Pancreas (tissue), 10 donors: ENCODE data around the gene NEGR1. TPM values are rescaled to one million over a fixed set of nuclear protein-coding genes. Genes with fewer than 3 reads are reported as not detected.
A peak's percentile ranks its signal among the peaks of the same experiment; 100 is the strongest.

Experiments
- ATAC-seq, 4 donors: fragments of 200-7000 bp; cut with Tn5 transposase; one replicate each; pipeline versions ENCODE4 v1.8.0 to v1.9.1; 2020; ENCODE audit warnings: mild to moderate bottlenecking in 4 of 4, moderate library complexity in 4 of 4
- DNase-seq, 6 donors: peaks; one replicate each; pipeline ENCODE4 v3.0.0-alpha.2; 2020
- FAIRE-seq: peaks from 2 replicates; lab custom pipeline; 2012; peaks lifted over from hg19 to GRCh38; lab: Jason Lieb, UNC
- H3K27ac ChIP-seq, 4 donors: fragments of 200-600 bp; sonication (generic); 1 replicate in 3 of 4; 2 replicates in 1 of 4; pipeline versions ENCODE4 v1.5.0 to v1.8.0; 2020
- H3K27me3 ChIP-seq, 4 donors: fragments of 200-600 bp; one replicate each; pipeline ENCODE4 v1.8.0; 2021
- H3K36me3 ChIP-seq, 3 donors: fragments of 200-600 bp; sonication (generic) in 1 of 3; one replicate each; pipeline versions ENCODE4 v1.5.0 to v1.8.0; 2020 to 2021
- H3K4me1 ChIP-seq, 3 donors: fragments of 200-600 bp; one replicate each; pipeline ENCODE4 v1.8.0; 2021
- H3K4me3 ChIP-seq, 4 donors: fragments of 200-600 bp; sonication (generic) in 2 of 4; one replicate each; pipeline versions ENCODE4 v1.5.0 to v1.8.0; 2020 to 2021
- H3K9me3 ChIP-seq, 4 donors: fragments of 200-600 bp; one replicate each; pipeline ENCODE4 v1.8.0; 2021
- WGBS, 2 donors: extraction: QIAGEN DNeasy Blood & Tissue Kit; methylation state at CpG; one replicate each; pipeline ENCODE4 v1.1.7; 2013; 5-methylcytosine and 5-hydroxymethylcytosine counted together
- intact Hi-C, 3 donors: fragments of 100-400 bp; cut with DNase I; formaldehyde crosslinking; loops; one replicate each; pipeline versions ENCODE4 v1.11.1 to v1.14.2; 2022
- polyA plus RNA-seq, 2 donors: library from polyadenylated mRNA; stranded (reverse); fragments of 200-250 nt; gene quantifications; one replicate each; pipeline ENCODE4 v1.2.3, GENCODE V29; 2013
- total RNA-seq, 6 donors: library from RNA; stranded (reverse); fragmentation: NEBNext Ultra II Directional in 4 of 6; extraction: Animal tissue kit (Norgen Biotek cat#: 25700) in 4 of 6; gene quantifications; one replicate each; pipeline versions ENCODE4 v1.2.1 to v1.2.4, GENCODE V29; 2021 to 2023
- TF ChIP-seq, protein P1 (sequence below), 4 donors: fragments of 200-600 bp; sonication (generic) in 3 of 4; IDR thresholded peaks; one replicate each; pipeline versions ENCODE4 v1.5.0 to v1.8.0; 2021; ENCODE audit warnings: antibody characterized with exemption in 4 of 4
- donor health status: healthy with polysubstance abuse.
- donor health status: DM: no; HTN: no; CAD: no; lungs with moderate emphysema.
- donor health status: DM: no; HTN: no; CAD: no.
- donor health status: control.
- donor health status: control.
- donor health status: Bipolar disorder and iron deficiency.
- donor health status: DM: yes; HTN: yes; CAD: no.
- donor health status: DM: no; HTN: no; CAD: no.
- donor health status: DM: no; HTN: no; CAD: no.
- donor health status: DM: yes; HTN: yes; CAD: no.

NEGR1 gene
- total RNA-seq (1 to 10 TPM; 1.2 to 9.3 (median 4.2) TPM), polyA plus RNA-seq (1 to 10 TPM; 1.5 to 3.7 TPM)

DNA sequence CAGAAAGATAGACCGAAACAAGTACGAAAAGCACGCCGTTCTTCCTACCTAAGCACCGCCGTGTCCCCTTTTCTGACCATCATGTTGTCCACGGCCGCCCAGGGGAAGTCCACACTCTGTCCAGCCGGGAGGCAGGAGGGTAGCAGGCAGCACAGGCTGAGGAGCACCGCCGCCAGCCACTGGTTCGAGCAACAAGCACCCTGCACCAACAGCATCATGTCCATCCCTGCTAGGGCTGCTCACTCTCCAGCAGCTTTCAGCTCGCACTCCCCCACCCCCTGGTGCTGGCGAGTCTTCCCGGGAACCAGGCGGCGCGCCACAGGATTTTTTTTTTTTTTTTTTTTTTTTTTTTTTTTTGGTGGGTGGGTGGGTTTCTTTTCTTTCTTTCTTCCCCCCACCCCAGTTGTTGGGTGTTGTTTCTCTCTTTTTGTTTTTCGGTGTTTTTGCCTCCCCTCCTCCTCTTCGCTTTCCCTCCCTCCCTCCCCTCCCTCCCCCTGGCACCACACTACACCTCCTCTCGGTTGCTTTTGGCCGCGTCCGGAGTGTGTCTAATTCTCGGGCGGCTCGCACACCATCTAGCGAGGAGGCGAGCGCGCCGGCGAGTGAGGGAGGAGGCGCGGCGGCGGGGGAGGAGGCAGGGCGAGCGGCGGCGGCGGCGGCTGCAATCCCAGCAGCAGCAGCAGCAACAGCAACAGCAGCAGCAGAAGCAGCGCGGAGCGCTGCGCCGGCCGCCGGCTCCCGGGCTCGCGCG, at the start of gene NEGR1:
TSS of gene NEGR1 (minus strand) at position 269 of the 751 bp plus-strand sequence.
- DNase-seq (peak; percentile 71 to 86 (median 76)), ATAC-seq (peak; percentile 84 to 91 (median 86)), FAIRE-seq (no peak)
- Histone ChIP-seq H3K27ac (peak within 1 kb of the TSS; percentile 19 to 88 (median 74)), H3K27me3 (no peaks in the 10 kb centered on the region), H3K36me3 (no peaks in the 10 kb centered on the region), H3K4me3 (peak within 1 kb of the TSS; percentile 32 to 52 (median 42)), H3K4me1 (peaks cover 0 to 6% (median 0%) of the 10 kb centered on the region in 3 donors), H3K9me3 (no peaks in the 10 kb centered on the region)
- intact Hi-C loops, result no loop called here
- 0 to 1% methylated on average over 53 to 54 of the region's 54 CpGs for WGBS, 2 donors
- TF ChIP-seq, protein P1, sequence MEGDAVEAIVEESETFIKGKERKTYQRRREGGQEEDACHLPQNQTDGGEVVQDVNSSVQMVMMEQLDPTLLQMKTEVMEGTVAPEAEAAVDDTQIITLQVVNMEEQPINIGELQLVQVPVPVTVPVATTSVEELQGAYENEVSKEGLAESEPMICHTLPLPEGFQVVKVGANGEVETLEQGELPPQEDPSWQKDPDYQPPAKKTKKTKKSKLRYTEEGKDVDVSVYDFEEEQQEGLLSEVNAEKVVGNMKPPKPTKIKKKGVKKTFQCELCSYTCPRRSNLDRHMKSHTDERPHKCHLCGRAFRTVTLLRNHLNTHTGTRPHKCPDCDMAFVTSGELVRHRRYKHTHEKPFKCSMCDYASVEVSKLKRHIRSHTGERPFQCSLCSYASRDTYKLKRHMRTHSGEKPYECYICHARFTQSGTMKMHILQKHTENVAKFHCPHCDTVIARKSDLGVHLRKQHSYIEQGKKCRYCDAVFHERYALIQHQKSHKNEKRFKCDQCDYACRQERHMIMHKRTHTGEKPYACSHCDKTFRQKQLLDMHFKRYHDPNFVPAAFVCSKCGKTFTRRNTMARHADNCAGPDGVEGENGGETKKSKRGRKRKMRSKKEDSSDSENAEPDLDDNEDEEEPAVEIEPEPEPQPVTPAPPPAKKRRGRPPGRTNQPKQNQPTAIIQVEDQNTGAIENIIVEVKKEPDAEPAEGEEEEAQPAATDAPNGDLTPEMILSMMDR (IDR thresholded peaks at IDR 0.05), result no peak

DNA sequence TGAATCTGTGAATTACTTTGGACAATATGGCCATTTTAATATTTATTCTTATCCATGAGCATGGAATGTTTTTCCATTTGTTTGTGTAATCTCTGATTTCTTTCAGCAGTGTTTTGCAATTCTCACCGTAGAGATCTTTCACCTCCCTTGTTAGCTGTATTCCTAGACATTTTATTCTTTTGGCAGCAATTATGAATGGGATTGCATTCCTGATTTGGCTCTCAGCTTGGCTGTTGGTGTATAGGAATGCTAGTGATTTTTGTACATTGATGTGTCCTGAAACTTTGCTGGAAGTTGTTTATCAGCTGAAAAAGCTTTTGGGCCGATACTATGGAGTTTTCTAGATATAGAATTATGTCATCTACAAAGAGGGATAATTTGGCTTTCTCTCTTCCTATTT, 44.2 kb upstream of the NEGR1 start:
- H3K4me3 ChIP-seq, result no peak overlapping the region
- WGBS, 2 donors, result 35 to 47% methylated on average over 2 of the region's 2 CpGs
- DNase-seq, result no peak
- H3K36me3 ChIP-seq, result no peaks in the 10 kb centered on the region
- intact Hi-C loops, result no loop called here
- ATAC-seq, result no peak
- no peaks in the 10 kb centered on the region for H3K27me3 ChIP-seq
- FAIRE-seq, result no peak
- no peaks in the 10 kb centered on the region for H3K4me1 ChIP-seq
- no peaks in the 10 kb centered on the region for H3K9me3 ChIP-seq
- TF ChIP-seq, protein P1 (IDR thresholded peaks at IDR 0.05), result no peak
- no peak overlapping the region for H3K27ac ChIP-seq

DNA sequence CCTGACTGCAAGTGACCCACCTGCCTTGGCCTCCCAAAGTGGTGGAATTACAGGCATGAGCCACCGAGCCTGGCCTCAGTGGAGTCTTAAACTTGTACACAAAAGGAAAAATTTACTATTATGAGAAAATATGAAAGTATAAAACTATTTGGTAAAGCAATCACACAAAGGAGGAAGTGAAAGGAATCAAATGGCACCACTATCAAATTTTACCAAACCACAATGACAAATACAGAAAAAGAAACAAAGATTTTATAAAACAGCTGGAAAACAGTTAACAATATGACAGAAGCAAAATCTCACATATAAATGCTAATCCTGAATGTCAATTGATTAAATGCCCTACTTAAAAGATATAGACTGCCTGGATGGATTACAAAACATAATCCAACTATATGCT, 42.1 kb upstream of the NEGR1 start:
- Histone ChIP-seq H3K27ac (no peak overlapping the region), H3K9me3 (no peaks in the 10 kb centered on the region), H3K4me3 (no peak overlapping the region), H3K36me3 (no peaks in the 10 kb centered on the region), H3K27me3 (no peaks in the 10 kb centered on the region), H3K4me1 (no peaks in the 10 kb centered on the region)
- intact Hi-C loops, result no loop called here
- DNase-seq (no peak), ATAC-seq (no peak), FAIRE-seq (no peak)
- WGBS, 2 donors, result 54 to 62% methylated on average over 1 of the region's 1 CpG
- TF ChIP-seq, protein P1 (IDR thresholded peaks at IDR 0.05), result no peak

DNA sequence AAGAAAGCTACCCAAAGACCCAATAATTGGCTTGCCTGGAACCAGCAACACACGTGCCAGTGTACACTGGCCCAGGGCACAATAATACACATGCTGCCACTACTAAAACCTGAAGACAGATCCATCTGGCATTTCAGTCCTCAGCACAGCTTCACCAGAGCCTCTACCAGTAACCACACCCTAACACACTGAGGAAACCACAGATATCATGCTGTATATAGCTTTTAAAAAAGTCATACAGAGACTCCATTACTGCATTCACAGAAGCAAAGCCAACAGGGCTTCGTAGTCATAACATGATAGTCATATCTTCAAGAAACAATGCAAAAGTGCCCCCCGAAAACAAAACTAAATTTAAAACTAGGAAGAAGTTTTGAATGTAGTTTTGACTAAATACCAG, 40.6 kb upstream of the NEGR1 start:
- no peak overlapping the region for H3K27ac ChIP-seq
- intact Hi-C loops, result no loop called here
- DNase-seq, result no peak
- no peaks in the 10 kb centered on the region for H3K27me3 ChIP-seq
- H3K4me3 ChIP-seq, result no peak overlapping the region
- no peak for ATAC-seq
- H3K4me1 ChIP-seq, result no peaks in the 10 kb centered on the region
- no peaks in the 10 kb centered on the region for H3K36me3 ChIP-seq
- TF ChIP-seq, protein P1 (IDR thresholded peaks at IDR 0.05), result no peak
- no peak for FAIRE-seq
- 62 to 73% methylated on average over 3 of the region's 3 CpGs for WGBS, 2 donors
- H3K9me3 ChIP-seq, result no peaks in the 10 kb centered on the region

DNA sequence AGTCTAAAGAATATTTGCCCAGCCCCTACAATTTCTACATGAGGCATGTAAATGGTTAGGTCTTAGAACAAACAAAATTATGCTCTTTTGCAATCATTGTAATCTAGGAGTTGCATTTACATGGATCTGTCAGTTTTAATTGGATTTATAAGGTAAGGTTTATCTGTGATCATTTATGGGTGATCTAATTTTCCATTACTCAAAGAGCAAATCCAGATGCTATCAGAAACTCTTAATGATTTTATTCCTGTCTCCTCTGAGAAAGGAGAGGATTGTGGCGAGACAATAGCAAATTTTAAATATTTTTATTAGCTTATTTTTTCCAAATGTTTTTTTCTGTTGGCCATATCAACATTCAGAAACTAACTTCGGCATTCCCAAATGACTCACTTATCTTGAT, 14.2 kb upstream of the NEGR1 start:
- FAIRE-seq, result no peak
- ATAC-seq, result no peak
- H3K27me3 ChIP-seq, result no peaks in the 10 kb centered on the region
- no peak overlapping the region for H3K4me3 ChIP-seq
- H3K36me3 ChIP-seq, result no peaks in the 10 kb centered on the region
- TF ChIP-seq, protein P1 (IDR thresholded peaks at IDR 0.05), result no peak
- H3K9me3 ChIP-seq, result no peaks in the 10 kb centered on the region
- no peak overlapping the region for H3K27ac ChIP-seq
- 59 to 84% methylated on average over 2 of the region's 2 CpGs for WGBS, 2 donors
- no peaks in the 10 kb centered on the region for H3K4me1 ChIP-seq
- no peak for DNase-seq
- intact Hi-C loops, result loop anchor here in 1 of 3 donors (5.0 kb wide), 1 partner anchor 51 kb away; no protein-coding TSS in a partner anchor
